Left hindlimb (tissue), 1 donor: Measurements from ENCODE around the gene SGCD.

Source experiments
- DNase-seq: peaks from one replicate; pipeline ENCODE4 v3.0.0-alpha.2; 2018

Gene SGCD

GRCh38 chr5:156326718-156327259, at the start of gene SGCD:
Gene SGCD, plus strand, starts transcription at chr5:156327164.
- DNase-seq: peak; percentile 93

GRCh38 chr5:156277290-156277689, 49.7 kb upstream of the SGCD start:
- no peak for DNase-seq

GRCh38 chr5:156295431-156295830, 31.5 kb upstream of the SGCD start:
- DNase-seq: no peak

- DNase-seq: no peak
These were observed 16.8 kb upstream of the SGCD start for GRCh38 chr5:156310115-156310514.

- DNase-seq: no peak
These were observed 13.9 kb upstream of the SGCD start for GRCh38 chr5:156312897-156313694.

GRCh38 chr5:156314416-156314815, 12.5 kb upstream of the SGCD start:
- no peak for DNase-seq

- no peak for DNase-seq
These were observed 4.3 kb upstream of the SGCD start for GRCh38 chr5:156322666-156323065.

GRCh38 chr5:156327296-156327695, 332 bp downstream of the SGCD start:
- no peak for DNase-seq

- DNase-seq: peak; percentile 56
These were observed 1.2 kb downstream of the SGCD start for GRCh38 chr5:156328161-156328560.

GRCh38 chr5:156328766-156329165, 1.8 kb downstream of the SGCD start:
- DNase-seq: peak; percentile 34

- peak; percentile 39 for DNase-seq
These were observed 2.2 kb downstream of the SGCD start for GRCh38 chr5:156329171-156329611.

- no peak for DNase-seq
These were observed 3.3 kb downstream of the SGCD start for GRCh38 chr5:156330141-156330870.

- no peak for DNase-seq
These were observed 4.2 kb downstream of the SGCD start for GRCh38 chr5:156331181-156331580.

- DNase-seq: no peak
These were observed 4.9 kb downstream of the SGCD start for GRCh38 chr5:156331845-156332244.

GRCh38 chr5:156332245-156332644, 5.3 kb downstream of the SGCD start:
- no peak for DNase-seq

- no peak for DNase-seq
These were observed 12.3 kb downstream of the SGCD start for GRCh38 chr5:156339139-156339841.

- DNase-seq: no peak
These were observed 13.9 kb downstream of the SGCD start for GRCh38 chr5:156340893-156341292.

GRCh38 chr5:156350256-156350655, 23.3 kb downstream of the SGCD start:
- no peak for DNase-seq

- no peak for DNase-seq
These were observed 24.5 kb downstream of the SGCD start for GRCh38 chr5:156351423-156351822.

- no peak for DNase-seq
These were observed 27.6 kb downstream of the SGCD start for GRCh38 chr5:156354571-156354970.

- DNase-seq: no peak
These were observed 29.3 kb downstream of the SGCD start for GRCh38 chr5:156356238-156356637.

GRCh38 chr5:156359476-156359875, 32.5 kb downstream of the SGCD start:
- no peak for DNase-seq

- no peak for DNase-seq
These were observed 34.6 kb downstream of the SGCD start for GRCh38 chr5:156361436-156362109.
